ENCODE results near the gene TSPAN4. TPM values are rescaled to one million over a fixed set of nuclear protein-coding genes. Genes with fewer than 3 reads are reported as not detected.

The TSPAN4 gene
- total RNA-seq, 4 donors from 2014 or later = 81.4 to 156 (median 129) TPM

DNA sequence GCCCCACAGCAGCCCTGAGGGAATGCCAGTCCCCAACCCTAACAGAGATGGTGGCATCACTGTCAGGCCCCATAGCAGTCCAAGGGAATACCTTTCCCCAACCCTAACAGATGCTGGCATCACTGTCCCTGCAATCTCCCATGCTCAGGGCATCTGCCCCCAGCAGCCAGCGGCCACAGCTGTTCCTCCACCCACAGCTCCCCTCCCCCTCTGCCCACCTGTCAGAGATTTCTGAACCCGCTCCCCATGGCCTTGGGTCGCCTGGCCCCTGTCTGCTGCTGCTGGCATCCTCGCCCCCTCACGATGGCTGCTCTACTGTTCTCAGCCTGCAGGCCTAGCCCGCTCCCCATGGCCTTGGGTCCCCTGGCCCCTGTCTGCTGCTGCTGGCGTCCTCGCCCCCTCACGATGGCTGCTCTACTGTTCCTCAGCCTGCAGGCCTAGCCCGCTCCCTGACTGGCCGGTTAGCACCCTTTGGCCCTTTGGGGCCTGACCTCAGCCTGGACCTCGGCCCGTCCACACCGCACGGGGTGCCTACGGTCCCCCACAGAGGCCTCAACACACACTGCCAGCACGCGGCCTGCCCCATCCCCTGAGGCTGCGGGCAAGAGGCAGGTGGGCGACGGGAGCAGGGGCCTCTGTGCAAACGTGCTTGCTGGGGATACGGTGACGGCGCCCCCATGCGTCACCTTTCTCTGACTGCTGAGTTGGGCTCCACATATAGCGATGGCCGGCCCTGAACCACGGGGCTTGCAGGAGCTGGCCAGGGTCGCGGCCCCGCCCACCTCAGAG, 47.2 kb downstream of the TSPAN4 start:
- WGBS = 88% methylated on average over 14 of the region's 32 CpGs

DNA sequence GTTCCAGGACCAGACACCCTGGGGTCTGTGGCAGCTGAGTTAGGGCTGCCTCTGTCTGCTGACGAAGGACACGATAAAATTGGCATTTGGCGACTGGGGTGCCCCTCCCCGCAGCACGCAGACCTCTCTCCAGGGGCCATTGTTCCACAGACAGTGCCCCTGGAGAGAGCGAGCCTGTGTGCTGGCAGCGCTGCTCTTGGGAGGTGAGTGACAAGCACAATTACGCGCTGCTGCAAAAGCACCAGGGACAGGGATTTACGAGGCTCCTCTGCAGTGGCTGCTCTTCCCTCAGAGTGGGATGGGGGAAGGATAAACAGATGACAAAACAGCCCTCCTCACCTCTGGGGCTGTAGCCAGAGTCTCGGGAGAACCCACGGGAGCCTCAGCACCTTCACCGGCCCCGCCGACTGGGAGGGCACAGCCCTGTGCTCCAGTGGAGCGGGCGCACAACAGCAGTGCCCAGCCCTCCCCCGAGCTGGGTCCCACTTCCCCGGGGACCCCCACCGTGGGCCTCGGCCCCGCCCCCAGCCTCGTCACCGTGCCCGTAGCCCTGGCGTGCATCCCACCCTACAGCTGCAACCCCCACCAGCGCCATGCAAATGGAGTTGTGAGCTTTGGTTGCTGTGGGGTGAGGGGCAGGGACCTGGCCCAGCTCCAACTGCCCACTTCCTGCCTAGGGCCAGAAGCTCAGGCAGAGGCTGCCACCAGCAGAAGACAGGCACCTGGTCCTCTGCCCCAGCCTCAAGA, 48.3 kb downstream of the TSPAN4 start:
- no peak overlapping the region for H3K27ac ChIP-seq (replicated peaks in 1 of 4)
- no peak for DNase-seq (ENCODE audit: extremely low spot score)
- H3K4me1 ChIP-seq = no peaks in the 10 kb centered on the region
- no peaks in the 10 kb centered on the region for H3K27me3 ChIP-seq
- peaks cover 0 to 74% (median 39%) of the 10 kb centered on the region in 4 donors for H3K36me3 ChIP-seq
- no peaks in the 10 kb centered on the region for H3K9me3 ChIP-seq
- TF ChIP-seq POLR2AphosphoS5 (IDR thresholded peaks at IDR 0.05) (no peak), EP300 (IDR thresholded peaks at IDR 0.05) (no peak), POLR2A (IDR thresholded peaks at IDR 0.05; ENCODE audit: low read depth) (no peak)
- TF ChIP-seq, protein P1, sequence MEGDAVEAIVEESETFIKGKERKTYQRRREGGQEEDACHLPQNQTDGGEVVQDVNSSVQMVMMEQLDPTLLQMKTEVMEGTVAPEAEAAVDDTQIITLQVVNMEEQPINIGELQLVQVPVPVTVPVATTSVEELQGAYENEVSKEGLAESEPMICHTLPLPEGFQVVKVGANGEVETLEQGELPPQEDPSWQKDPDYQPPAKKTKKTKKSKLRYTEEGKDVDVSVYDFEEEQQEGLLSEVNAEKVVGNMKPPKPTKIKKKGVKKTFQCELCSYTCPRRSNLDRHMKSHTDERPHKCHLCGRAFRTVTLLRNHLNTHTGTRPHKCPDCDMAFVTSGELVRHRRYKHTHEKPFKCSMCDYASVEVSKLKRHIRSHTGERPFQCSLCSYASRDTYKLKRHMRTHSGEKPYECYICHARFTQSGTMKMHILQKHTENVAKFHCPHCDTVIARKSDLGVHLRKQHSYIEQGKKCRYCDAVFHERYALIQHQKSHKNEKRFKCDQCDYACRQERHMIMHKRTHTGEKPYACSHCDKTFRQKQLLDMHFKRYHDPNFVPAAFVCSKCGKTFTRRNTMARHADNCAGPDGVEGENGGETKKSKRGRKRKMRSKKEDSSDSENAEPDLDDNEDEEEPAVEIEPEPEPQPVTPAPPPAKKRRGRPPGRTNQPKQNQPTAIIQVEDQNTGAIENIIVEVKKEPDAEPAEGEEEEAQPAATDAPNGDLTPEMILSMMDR (IDR thresholded peaks at IDR 0.05) = no peak
- intact Hi-C loops (cut with DNase I) = no loop called here
- H3K4me3 ChIP-seq = no peak overlapping the region
- 84% methylated on average over 5 of the region's 27 CpGs for WGBS

More for the DNA sequence above, 47.2 kb downstream of the TSPAN4 start:
- intact Hi-C loops (cut with DNase I) = no loop called here
- Histone ChIP-seq H3K9me3 (no peaks in the 10 kb centered on the region), H3K36me3 (peaks cover 0 to 67% (median 38%) of the 10 kb centered on the region in 4 donors), H3K27ac (replicated peaks in 1 of 4) (no peak overlapping the region), H3K4me1 (no peaks in the 10 kb centered on the region), H3K4me3 (no peak overlapping the region), H3K27me3 (no peaks in the 10 kb centered on the region)
- TF ChIP-seq POLR2AphosphoS5 (IDR thresholded peaks at IDR 0.05) = no peak
- no peak for TF ChIP-seq EP300 (IDR thresholded peaks at IDR 0.05)
- no peak for TF ChIP-seq POLR2A (IDR thresholded peaks at IDR 0.05; ENCODE audit: low read depth)
- TF ChIP-seq, protein P1 (IDR thresholded peaks at IDR 0.05) = no peak
- no peak for DNase-seq (ENCODE audit: extremely low spot score)

DNA sequence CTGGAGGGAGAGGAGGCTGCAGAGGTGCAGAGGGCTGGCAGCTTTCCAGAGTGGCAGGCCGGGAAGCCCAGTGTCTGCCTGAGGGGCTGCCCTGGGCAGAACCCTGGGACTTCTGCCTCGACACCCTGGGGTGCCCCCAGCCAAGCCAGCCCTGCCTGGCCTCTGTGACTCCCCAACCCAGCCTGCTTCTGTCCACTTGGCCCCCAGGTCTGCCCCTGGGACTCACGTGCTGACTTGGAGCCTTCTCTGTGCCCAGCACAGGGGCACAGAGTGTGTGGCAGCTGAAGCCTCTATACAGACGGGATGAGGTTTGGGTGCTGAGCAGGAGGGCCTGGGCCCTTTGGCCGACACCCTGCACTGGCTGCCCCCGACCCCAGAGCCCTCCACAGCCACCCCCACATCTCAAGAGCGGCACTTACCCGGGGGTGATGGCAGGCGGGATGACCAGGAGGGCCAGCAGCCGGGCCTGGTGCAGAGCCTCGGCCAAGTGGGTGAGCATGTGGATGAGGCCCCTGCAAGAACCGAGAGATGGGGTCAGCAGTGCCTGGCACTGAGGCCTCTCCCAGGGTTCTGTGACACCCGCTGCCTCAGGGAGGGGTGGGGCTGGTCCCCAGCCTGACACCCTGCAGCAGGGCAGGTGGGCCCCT, 50.5 kb downstream of the TSPAN4 start:
- DNase-seq (ENCODE audit: extremely low spot score) = no peak
- H3K9me3 ChIP-seq = no peaks in the 10 kb centered on the region
- H3K4me1 ChIP-seq = peaks cover 0 to 10% (median 6%) of the 10 kb centered on the region in 4 donors
- H3K4me3 ChIP-seq = no peak overlapping the region
- intact Hi-C loops (cut with DNase I) = no loop called here
- no peaks in the 10 kb centered on the region for H3K27me3 ChIP-seq
- WGBS = 78% methylated on average over 10 of the region's 13 CpGs
- TF ChIP-seq POLR2A (IDR thresholded peaks at IDR 0.05; ENCODE audit: low read depth) = no peak
- TF ChIP-seq EP300 (IDR thresholded peaks at IDR 0.05) = no peak
- TF ChIP-seq POLR2AphosphoS5 (IDR thresholded peaks at IDR 0.05) = no peak
- TF ChIP-seq, protein P1 (IDR thresholded peaks at IDR 0.05) = no peak
- H3K36me3 ChIP-seq = peaks cover 0 to 55% (median 32%) of the 10 kb centered on the region in 4 donors
- H3K27ac ChIP-seq (replicated peaks in 1 of 4) = no peak overlapping the region

DNA sequence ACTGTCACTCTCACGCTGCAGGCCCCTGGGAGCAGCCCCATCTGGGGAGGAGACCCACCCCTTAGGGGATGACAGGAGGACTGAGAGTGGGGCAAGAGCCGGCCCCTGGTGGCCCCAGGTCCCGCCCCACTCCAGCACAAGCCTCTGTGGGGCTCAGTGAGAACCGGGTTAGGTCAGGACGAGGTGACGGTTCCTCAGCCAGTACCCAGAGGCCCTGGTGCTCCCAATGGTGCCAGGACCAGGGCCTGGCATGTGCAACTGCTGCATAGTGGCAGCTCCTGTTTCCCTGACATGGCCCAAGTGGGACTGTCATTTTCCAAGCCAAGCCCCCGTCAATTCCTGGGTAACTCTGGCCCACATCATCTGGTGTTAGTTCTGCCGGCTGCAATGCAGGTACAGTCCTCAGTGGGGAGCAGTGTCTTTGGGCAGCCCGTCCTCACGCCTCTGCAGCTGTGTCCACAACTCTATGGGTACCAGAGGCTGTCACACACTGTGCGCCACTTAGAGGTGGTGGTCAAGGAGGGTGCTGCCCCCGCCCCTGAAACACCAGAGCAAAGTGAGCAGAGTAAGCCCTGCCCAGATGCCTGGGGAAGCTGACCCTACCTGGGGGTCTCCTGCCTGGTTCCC, 52.0 kb downstream of the TSPAN4 start:
- 100% methylated on average over 1 of the region's 12 CpGs for WGBS
- Histone ChIP-seq H3K9me3 (no peaks in the 10 kb centered on the region), H3K27me3 (no peaks in the 10 kb centered on the region), H3K36me3 (peaks cover 7 to 58% (median 39%) of the 10 kb centered on the region in 4 donors), H3K4me1 (peaks cover 0 to 15% (median 9%) of the 10 kb centered on the region in 4 donors), H3K27ac (replicated peaks in 1 of 4) (no peak overlapping the region), H3K4me3 (no peak overlapping the region)
- intact Hi-C loops (cut with DNase I) = no loop called here
- TF ChIP-seq EP300 (IDR thresholded peaks at IDR 0.05) = no peak
- TF ChIP-seq, protein P1 (IDR thresholded peaks at IDR 0.05) = no peak
- TF ChIP-seq POLR2AphosphoS5 (IDR thresholded peaks at IDR 0.05) = no peak
- no peak for TF ChIP-seq POLR2A (IDR thresholded peaks at IDR 0.05; ENCODE audit: low read depth)
- DNase-seq (ENCODE audit: extremely low spot score) = no peak

Data from esophagus muscularis mucosa (tissue), 4 donors.